Transverse colon (tissue), 4 donors: Measurements from ENCODE around the gene ARL6IP5.

Source experiments
- CTCF ChIP-seq, 5 experiments: fragments of 200-600 bp in 3 of 5; fragments of 450-650 bp in 2 of 5; sonication (generic) in 3 of 5; IDR thresholded peaks; 1 replicate in 2 of 5; 2 replicates in 3 of 5; pipeline ENCODE4 v1.5.1; 2016 to 2017; ENCODE audit warnings: antibody characterized with exemption in 5 of 5, inconsistent platforms in 3 of 5, mild to moderate bottlenecking in 2 of 5, moderate library complexity in 1 of 5
- EP300 ChIP-seq: sonication (generic); formaldehyde crosslinking; IDR thresholded peaks from one replicate; pipeline ENCODE4 v1.6.1; 2017; ENCODE audit warnings: antibody characterized with exemption, low read depth
- POLR2A ChIP-seq: fragments of 450-650 bp; IDR thresholded peaks from one replicate; pipeline ENCODE4 v1.6.1; 2016; ENCODE audit warnings: antibody characterized with exemption, mild to moderate bottlenecking, moderate library complexity
- POLR2AphosphoS5 ChIP-seq, 3 donors: sonication (generic); formaldehyde crosslinking; IDR thresholded peaks; one replicate each; pipeline ENCODE4 v1.6.1; 2016; ENCODE audit warnings: antibody characterized with exemption in 3 of 3

DNA sequence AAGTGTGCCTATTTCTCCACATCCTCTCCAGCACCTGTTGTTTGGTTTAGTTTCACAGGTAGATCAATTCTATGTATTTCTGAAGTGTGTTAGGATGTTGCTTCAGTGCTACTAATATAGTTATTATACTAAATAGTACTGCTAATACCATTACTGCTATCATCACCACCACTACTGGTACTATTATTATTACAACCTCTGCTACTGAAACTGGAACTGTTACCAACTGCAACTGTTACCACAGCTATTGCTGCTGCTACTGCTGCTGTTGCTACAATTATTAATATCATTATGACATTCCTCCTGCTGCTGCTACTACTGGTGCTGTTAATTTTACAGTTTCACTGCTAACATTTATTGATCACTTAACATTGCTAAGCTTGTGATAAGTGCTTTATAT, 46.0 kb downstream of the ARL6IP5 start:
- TF ChIP-seq CTCF (IDR thresholded peaks at IDR 0.05) (no peak), EP300 (no peak), POLR2A (no peak), POLR2AphosphoS5 (IDR thresholded peaks at IDR 0.05) (no peak)
